Stimulated activated CD8-positive, alpha-beta memory T cell treated with anti-CD3 and anti-CD28 coated beads, Interleukin-15, amount 100 ng/mL, for 4 hours (primary cell): ENCODE data around the gene TSPAN10.

Experiments used
- DNase-seq, 2 donors: peaks; one replicate each; pipeline ENCODE4 v3.0.0-alpha.2; 2020; ENCODE audit warnings: low read depth in 2 of 2

TSPAN10 gene

GRCh38 chr17:81635431-81635830 lies 1.6 kb upstream of the TSPAN10 start:
- DNase-seq, result no peak

GRCh38 chr17:81635973-81636504 lies 957 bp upstream of the TSPAN10 start:
- DNase-seq, result no peak

GRCh38 chr17:81638683-81639082 lies 1.7 kb downstream of the TSPAN10 start:
- no peak for DNase-seq

GRCh38 chr17:81640011-81640410 lies 3.0 kb downstream of the TSPAN10 start:
- no peak for DNase-seq

GRCh38 chr17:81641825-81642489 lies 5.0 kb downstream of the TSPAN10 start:
- no peak for DNase-seq

DNA sequence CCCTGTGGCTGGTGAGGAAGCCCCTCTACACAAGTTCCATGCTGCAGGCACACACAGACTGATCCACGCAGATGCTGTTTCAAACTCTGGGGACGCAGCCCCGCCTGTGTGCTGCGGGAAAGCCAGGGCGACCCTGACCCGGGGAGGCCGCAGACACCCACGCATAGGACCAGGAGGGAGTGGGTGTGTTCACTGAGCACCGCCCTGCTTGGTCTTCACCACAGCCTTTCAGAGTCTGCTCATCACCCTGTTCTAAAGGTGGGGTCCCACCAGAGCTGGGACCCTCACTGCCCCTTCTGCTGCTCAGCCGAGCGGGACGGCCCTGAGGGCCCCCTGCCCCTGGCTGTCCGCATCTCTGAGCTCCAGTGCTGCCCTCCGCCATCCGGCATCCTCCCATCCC lies 7.5 kb downstream of the TSPAN10 start:
- no peak for DNase-seq

DNA sequence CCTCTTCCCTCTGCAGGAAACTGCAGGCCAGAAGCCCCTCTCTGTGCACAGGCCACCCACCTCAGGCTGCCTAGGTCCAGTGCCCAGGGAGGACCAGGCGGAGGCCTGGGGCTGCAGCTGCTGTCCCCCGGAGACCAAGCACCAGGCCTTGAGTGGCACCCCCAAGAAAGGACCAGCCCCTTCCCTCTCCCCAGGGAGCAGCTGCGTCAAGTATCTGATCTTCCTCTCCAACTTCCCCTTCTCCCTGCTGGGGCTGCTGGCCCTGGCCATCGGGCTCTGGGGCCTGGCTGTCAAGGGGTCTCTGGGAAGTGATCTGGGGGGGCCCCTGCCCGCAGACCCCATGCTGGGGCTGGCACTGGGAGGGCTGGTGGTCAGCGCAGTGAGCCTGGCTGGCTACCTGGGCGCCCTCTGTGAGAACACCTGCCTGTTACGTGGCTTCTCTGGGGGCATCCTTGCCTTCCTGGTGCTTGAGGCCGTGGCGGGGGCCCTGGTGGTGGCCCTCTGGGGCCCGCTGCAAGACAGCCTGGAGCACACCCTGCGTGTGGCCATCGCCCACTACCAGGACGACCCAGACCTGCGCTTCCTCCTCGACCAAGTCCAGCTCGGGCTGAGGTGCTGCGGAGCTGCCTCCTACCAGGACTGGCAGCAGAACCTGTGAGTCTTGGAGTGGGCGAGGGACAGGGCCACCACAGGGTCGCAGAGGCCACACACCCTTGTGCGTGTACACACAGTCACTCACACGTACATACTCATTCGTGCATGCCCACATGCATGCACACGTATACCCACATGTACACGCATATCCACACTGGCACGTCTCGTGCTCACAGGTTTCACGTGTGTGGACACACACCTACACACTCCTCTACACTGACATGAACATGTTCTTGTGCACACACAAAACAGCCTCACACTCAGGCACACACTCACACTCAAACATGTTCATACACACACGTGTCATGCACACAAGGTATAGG lies 8.3 kb downstream of the TSPAN10 start:
- no peak for DNase-seq

GRCh38 chr17:81646869-81647600 lies 10.0 kb downstream of the TSPAN10 start:
- DNase-seq, result no peak

GRCh38 chr17:81647640-81648012 lies 10.6 kb downstream of the TSPAN10 start:
- no peak for DNase-seq

DNA sequence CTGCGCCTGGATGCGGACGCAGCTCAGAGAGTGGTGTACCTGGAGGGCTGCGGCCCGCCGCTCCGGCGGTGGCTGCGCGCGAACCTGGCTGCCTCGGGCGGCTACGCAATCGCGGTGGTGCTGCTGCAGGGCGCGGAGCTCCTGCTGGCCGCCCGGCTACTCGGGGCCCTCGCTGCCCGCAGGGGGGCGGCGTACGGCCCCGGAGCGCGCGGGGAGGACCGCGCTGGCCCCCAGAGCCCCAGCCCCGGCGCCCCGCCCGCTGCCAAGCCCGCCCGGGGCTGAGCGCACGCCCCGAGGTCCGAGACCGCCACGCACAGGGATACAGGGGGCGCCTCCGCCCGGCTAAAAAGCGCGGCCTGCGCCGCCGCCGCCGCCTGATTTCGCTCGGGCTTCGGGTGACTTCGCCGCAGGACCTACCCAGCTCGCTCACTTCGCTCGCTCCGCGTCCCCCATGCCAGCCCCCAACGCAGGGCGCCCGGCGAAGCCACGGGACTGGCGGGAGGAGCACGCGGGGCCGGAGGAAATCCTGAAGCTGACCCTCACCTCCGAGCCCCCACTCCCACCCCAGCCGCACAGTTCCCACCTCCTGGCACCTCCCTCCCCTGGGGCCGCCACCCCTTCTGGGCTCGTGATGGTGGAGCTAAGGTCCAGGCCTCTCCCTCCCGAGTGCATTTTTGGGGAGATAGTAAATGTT lies 11.2 kb downstream of the TSPAN10 start:
- no peak for DNase-seq

- DNase-seq, result no peak
These were observed 11.7 kb downstream of the TSPAN10 start for GRCh38 chr17:81648707-81649085.

- DNase-seq, result no peak
These were observed 14.0 kb downstream of the TSPAN10 start for GRCh38 chr17:81650951-81651350.

DNA sequence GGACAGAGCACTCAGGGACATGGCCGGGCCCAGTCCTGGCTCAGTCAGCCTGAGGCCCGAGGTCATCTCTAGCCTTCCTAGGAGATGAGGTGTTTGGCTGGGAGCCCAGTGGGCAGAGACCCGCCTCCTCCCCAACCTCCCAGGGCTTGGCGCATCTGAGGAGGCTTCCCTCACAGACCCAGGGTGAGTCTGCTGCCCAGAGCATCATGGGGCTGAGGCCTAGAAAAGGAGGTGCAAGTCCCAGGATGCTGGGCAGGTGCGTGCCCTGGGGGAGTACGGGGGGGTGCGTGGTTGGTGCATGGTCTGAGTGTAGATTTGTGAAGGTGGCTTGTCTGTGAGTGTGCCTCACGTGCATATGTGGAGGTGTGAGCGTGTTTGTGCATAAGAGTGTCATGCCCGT lies 14.7 kb downstream of the TSPAN10 start:
- DNase-seq, result no peak

DNA sequence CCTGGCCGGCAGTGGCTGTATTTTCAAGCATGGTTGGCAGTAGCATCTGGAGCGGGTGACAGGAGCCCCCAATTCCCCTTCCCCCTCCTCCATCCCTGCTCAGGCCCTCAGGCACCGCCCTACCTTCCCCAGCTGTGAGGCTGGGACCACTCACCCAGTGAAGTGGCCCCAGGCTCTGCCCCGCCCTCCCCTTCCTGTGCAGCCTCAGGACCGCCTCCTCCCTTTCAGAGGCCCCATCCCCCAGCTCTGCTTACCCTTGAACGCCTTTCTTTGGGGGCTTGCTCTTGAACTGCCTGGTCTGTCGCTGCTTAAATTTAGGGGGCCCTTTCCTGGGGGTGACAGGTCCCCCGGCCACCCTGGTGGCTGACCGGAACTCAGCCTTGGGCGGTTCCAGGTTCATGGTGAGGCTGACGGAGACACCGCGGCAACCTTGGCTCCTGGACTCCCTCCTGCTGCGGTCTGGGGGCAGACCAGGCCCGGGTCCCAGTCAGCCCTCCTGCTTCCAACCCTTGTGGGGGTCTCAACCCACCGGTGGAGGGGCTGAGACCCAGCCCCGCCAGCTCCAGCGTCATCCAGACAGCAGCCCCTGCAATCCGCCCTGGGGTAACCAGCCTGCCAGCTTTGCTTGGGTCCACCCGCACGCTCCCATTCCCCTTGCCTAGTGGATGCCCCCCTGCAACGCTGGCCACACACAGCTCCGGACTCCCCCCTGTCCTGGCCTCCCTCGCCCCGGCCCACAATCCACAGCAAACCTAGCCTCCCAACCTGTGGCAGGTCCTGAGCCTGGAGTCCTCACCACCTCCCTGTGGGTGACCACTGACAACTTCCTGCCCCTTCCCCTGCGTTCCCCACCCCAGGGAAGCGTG lies 16.1 kb downstream of the TSPAN10 start:
- DNase-seq, result no peak

GRCh38 chr17:81655378-81656117 lies 18.6 kb downstream of the TSPAN10 start:
- no peak for DNase-seq

DNA sequence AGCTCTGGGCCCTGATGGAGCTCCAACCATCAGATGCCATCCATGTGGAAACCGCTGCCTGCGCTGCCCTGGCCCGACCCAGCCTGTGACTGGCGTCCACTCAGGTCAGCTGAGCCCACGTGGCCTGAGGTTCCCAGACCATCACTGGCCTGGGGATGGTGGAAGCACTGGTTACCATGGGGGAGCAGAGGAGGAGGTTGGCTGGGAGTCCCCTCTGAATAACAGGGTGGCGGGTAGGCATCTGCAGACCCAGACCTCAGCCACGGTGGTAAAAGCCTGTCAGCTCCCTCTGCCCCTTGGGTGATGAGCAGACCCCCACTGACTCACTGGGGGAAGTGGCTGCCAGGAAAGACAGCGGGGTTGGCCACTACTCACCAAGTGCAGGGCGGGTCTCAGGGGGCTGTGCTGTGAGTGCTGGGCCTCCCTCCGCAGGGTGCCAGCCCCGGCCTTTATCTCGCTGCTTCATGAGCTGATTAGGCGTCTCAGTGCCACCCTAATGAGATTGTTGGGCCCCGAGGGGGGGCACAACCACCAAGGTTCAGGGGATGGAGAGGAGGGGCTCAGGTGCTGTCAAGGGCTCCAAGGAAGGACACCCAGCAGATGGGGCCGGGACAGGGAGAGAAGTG lies 19.2 kb downstream of the TSPAN10 start, which contains the start of gene PDE6G:
Gene PDE6G (minus strand): TSS at position 425 of the 626 bp plus-strand sequence. CDS start 3,237 bp downstream, outside the sequence.
- no peak for DNase-seq

DNA sequence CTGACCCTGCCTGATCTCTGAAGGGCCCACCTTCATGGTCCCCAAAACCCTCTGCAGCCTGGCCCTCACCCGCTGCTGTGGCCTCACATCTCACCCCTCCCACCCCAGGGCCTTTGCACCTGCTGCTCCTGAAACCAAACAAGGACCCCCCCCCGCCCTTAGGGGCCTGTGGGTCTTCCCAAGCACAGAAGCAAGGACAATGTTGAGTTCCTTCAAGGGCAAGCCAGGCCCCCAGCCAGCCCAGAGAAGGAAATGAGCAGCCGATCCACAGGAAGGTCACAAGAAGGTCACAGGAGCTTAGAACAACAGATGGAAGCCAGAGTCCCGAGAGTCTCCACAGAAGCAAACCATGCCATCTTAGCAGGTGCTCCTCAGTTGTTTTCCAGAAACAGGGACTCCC lies 19.8 kb downstream of the TSPAN10 start:
- no peak for DNase-seq

GRCh38 chr17:81659038-81659437 lies 22.0 kb downstream of the TSPAN10 start:
- no peak for DNase-seq

GRCh38 chr17:81660441-81660840 lies 23.4 kb downstream of the TSPAN10 start:
- no peak for DNase-seq
